Loucy (cell line): ENCODE results near the gene IL37.

ENCODE experiments used
- H2AFZ ChIP-seq: fragments of 200-600 bp; sonication (generic); 2 replicates; pipeline ENCODE4 v1.6.0; 2016; ENCODE audit warnings: antibody characterized with exemption, mild to moderate bottlenecking, low read length, moderate library complexity
- H3F3A ChIP-seq: fragments of 200-600 bp; 2 replicates; pipeline ENCODE4 v1.6.0; 2016; ENCODE audit warnings: antibody characterized with exemption, low read depth, mild to moderate bottlenecking
- H3K27me3 ChIP-seq: fragments of 200-600 bp; sonication (generic); 2 replicates; pipeline ENCODE4 v1.6.1; 2014; ENCODE audit warnings: low read length, mild to moderate bottlenecking; ENCODE audit not compliant: insufficient read depth, poor library complexity, severe bottlenecking
- H3K36me3 ChIP-seq: fragments of 200-600 bp; sonication (generic); 2 replicates; pipeline ENCODE4 v1.6.1; 2016; ENCODE audit warnings: low read length; ENCODE audit not compliant: insufficient read depth
- H3K4me1 ChIP-seq: fragments of 200-600 bp; sonication (generic); 2 replicates; pipeline ENCODE4 v1.5.1; 2014; ENCODE audit warnings: low read length, mild to moderate bottlenecking; ENCODE audit not compliant: insufficient read depth, poor library complexity, severe bottlenecking
- H3K4me2 ChIP-seq: fragments of 200-600 bp; sonication (generic); 2 replicates; pipeline ENCODE4 v1.6.0; 2014; ENCODE audit warnings: antibody characterized with exemption, low read length, low read depth, mild to moderate bottlenecking; ENCODE audit not compliant: poor library complexity, severe bottlenecking
- H3K4me3 ChIP-seq: fragments of 200-600 bp; sonication (generic); 2 replicates; pipeline ENCODE4 v1.5.1; 2014; ENCODE audit warnings: low read length, mild to moderate bottlenecking, mixed read lengths; ENCODE audit not compliant: poor library complexity, severe bottlenecking
- H3K79me2 ChIP-seq: fragments of 200-600 bp; sonication (generic); 2 replicates; pipeline ENCODE4 v1.6.1; 2014; ENCODE audit warnings: low read length; ENCODE audit not compliant: insufficient read depth
- H3K9ac ChIP-seq: fragments of 200-600 bp; sonication (generic); 2 replicates; pipeline ENCODE4 v1.6.0; 2014; ENCODE audit warnings: mild to moderate bottlenecking, low read depth, low read length, moderate library complexity; ENCODE audit not compliant: poor library complexity, severe bottlenecking
- H3K9me2 ChIP-seq: fragments of 200-600 bp; sonication (generic); replicated peaks from 2 replicates; pipeline ENCODE4 v1.6.1; 2016; ENCODE audit warnings: low read depth, low read length, mixed read lengths
- H3K9me3 ChIP-seq: fragments of 200-600 bp; sonication (generic); 2 replicates; pipeline ENCODE4 v1.6.1; 2014; ENCODE audit warnings: mild to moderate bottlenecking, antibody characterized with exemption, low read length, low read depth; ENCODE audit not compliant: insufficient read depth
- H4K20me1 ChIP-seq: fragments of 200-600 bp; sonication (generic); 2 replicates; pipeline ENCODE4 v1.6.0; 2014; ENCODE audit warnings: antibody characterized with exemption, low read length, mild to moderate bottlenecking; ENCODE audit not compliant: insufficient read depth, poor library complexity, severe bottlenecking
- EZH2phosphoT487 ChIP-seq: fragments of 200-600 bp; IDR thresholded peaks from 2 replicates; pipeline ENCODE4 v1.6.1; 2018; ENCODE audit warnings: antibody characterized with exemption, mild to moderate bottlenecking, moderate library complexity, borderline replicate concordance
- TF ChIP-seq, protein P1 (sequence below): fragments of 200-600 bp; sonication (generic); conservative IDR thresholded peaks from 2 replicates; pipeline ENCODE4 v1.5.1; 2014; ENCODE audit warnings: mild to moderate bottlenecking, antibody characterized with exemption, low read length

Gene IL37

GRCh38 chr2:112919086-112919485, 8.1 kb downstream of the IL37 start:
- Histone ChIP-seq H3K9me3 (no peaks in the 10 kb centered on the region), H3K4me3 (no peak overlapping the region), H2AFZ (no peak overlapping the region), H3K9ac (no peak overlapping the region), H3F3A (no peaks in the 10 kb centered on the region), H3K36me3 (no peaks in the 10 kb centered on the region), H3K9me2 (no peaks in the 10 kb centered on the region), H3K4me1 (no peaks in the 10 kb centered on the region), H3K4me2 (no peak overlapping the region), H4K20me1 (no peaks in the 10 kb centered on the region), H3K79me2 (no peaks in the 10 kb centered on the region), H3K27me3 (no peaks in the 10 kb centered on the region)
- TF ChIP-seq, protein P1, sequence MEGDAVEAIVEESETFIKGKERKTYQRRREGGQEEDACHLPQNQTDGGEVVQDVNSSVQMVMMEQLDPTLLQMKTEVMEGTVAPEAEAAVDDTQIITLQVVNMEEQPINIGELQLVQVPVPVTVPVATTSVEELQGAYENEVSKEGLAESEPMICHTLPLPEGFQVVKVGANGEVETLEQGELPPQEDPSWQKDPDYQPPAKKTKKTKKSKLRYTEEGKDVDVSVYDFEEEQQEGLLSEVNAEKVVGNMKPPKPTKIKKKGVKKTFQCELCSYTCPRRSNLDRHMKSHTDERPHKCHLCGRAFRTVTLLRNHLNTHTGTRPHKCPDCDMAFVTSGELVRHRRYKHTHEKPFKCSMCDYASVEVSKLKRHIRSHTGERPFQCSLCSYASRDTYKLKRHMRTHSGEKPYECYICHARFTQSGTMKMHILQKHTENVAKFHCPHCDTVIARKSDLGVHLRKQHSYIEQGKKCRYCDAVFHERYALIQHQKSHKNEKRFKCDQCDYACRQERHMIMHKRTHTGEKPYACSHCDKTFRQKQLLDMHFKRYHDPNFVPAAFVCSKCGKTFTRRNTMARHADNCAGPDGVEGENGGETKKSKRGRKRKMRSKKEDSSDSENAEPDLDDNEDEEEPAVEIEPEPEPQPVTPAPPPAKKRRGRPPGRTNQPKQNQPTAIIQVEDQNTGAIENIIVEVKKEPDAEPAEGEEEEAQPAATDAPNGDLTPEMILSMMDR: no peak
- TF ChIP-seq EZH2phosphoT487: no peak

GRCh38 chr2:112920923-112921532, 10.1 kb downstream of the IL37 start:
- no peak for TF ChIP-seq EZH2phosphoT487
- TF ChIP-seq, protein P1: no peak
- Histone ChIP-seq H4K20me1 (no peaks in the 10 kb centered on the region), H3K4me3 (no peak overlapping the region), H2AFZ (no peak overlapping the region), H3K36me3 (no peaks in the 10 kb centered on the region), H3K9me3 (no peaks in the 10 kb centered on the region), H3K27me3 (no peaks in the 10 kb centered on the region), H3K4me1 (no peaks in the 10 kb centered on the region), H3K9ac (no peak overlapping the region), H3K9me2 (no peaks in the 10 kb centered on the region), H3K4me2 (no peak overlapping the region), H3K79me2 (no peaks in the 10 kb centered on the region), H3F3A (no peaks in the 10 kb centered on the region)

GRCh38 chr2:112921982-112922381, 11.0 kb downstream of the IL37 start:
- Histone ChIP-seq H3K36me3 (no peaks in the 10 kb centered on the region), H3K27me3 (no peaks in the 10 kb centered on the region), H3K4me2 (no peak overlapping the region), H2AFZ (no peak overlapping the region), H3F3A (no peaks in the 10 kb centered on the region), H3K79me2 (no peaks in the 10 kb centered on the region), H3K9me3 (no peaks in the 10 kb centered on the region), H3K9me2 (no peaks in the 10 kb centered on the region), H3K9ac (no peak overlapping the region), H3K4me1 (no peaks in the 10 kb centered on the region), H4K20me1 (no peaks in the 10 kb centered on the region), H3K4me3 (no peak overlapping the region)
- TF ChIP-seq, protein P1: no peak
- no peak for TF ChIP-seq EZH2phosphoT487
